H9 (cell line): ENCODE measurements around the gene DNLZ. TPM values are rescaled to one million over a fixed set of nuclear protein-coding genes. Genes with fewer than 3 reads are reported as not detected.

Source experiments
- DNase-seq: peaks from one replicate; pipeline ENCODE4 v3.0.0-alpha.2; 2017
- H2AFZ ChIP-seq: one replicate; pipeline ENCODE4 v1.6.1; 2013; ENCODE audit warnings: mild to moderate bottlenecking, low read length, control low read depth, moderate library complexity
- H2AK5ac ChIP-seq: 2 replicates; pipeline ENCODE4 v1.6.1; 2013; ENCODE audit warnings: low read length, control low read depth, mixed read lengths; ENCODE audit not compliant: insufficient read length
- H2BK120ac ChIP-seq: one replicate; pipeline ENCODE4 v1.6.1; 2013; ENCODE audit warnings: low read depth, mild to moderate bottlenecking, low read length, control low read depth, inconsistent platforms; ENCODE audit not compliant: poor library complexity, severe bottlenecking
- H2BK12ac ChIP-seq: 2 replicates; pipeline ENCODE4 v1.6.1; 2013; ENCODE audit warnings: low read length, control low read depth, mixed read lengths, low read depth; ENCODE audit not compliant: insufficient read length
- H2BK15ac ChIP-seq: 2 replicates; pipeline ENCODE4 v1.6.1; 2013; ENCODE audit warnings: low read depth, low read length, control low read depth
- H2BK20ac ChIP-seq: one replicate; pipeline ENCODE4 v1.6.1; 2013; ENCODE audit warnings: low read depth, mild to moderate bottlenecking, low read length, control low read depth, inconsistent platforms; ENCODE audit not compliant: poor library complexity, severe bottlenecking
- H2BK5ac ChIP-seq: 2 replicates; pipeline ENCODE4 v1.6.1; 2013; ENCODE audit warnings: low read length, control low read depth, mixed read lengths; ENCODE audit not compliant: insufficient read length
- H3K14ac ChIP-seq: 2 replicates; pipeline ENCODE4 v1.6.1; 2013; ENCODE audit warnings: low read length, control low read depth; ENCODE audit not compliant: insufficient read depth
- H3K18ac ChIP-seq: 2 replicates; pipeline ENCODE4 v1.6.1; 2013; ENCODE audit warnings: low read depth, mild to moderate bottlenecking, mixed read lengths, low read length, control low read depth; ENCODE audit not compliant: insufficient read length
- H3K23ac ChIP-seq: 2 replicates; pipeline ENCODE4 v1.6.1; 2013; ENCODE audit warnings: low read length, control low read depth, mixed read lengths, low read depth; ENCODE audit not compliant: insufficient read length
- H3K23me2 ChIP-seq: 2 replicates; pipeline ENCODE4 v1.6.1; 2013; ENCODE audit warnings: low read depth, mild to moderate bottlenecking, mixed read lengths, low read length, control low read depth; ENCODE audit not compliant: insufficient read length, poor library complexity, severe bottlenecking
- H3K27ac ChIP-seq: 2 replicates; pipeline ENCODE4 v1.5.1; 2013; ENCODE audit warnings: low read length, control low read depth, mixed read lengths, low read depth; ENCODE audit not compliant: insufficient read length
- H3K27me3 ChIP-seq: 2 replicates; pipeline ENCODE4 v1.6.1; 2013; ENCODE audit warnings: low read length, control low read depth, inconsistent platforms; ENCODE audit not compliant: insufficient read depth
- H3K4ac ChIP-seq: 2 replicates; pipeline ENCODE4 v1.6.1; 2013; ENCODE audit warnings: low read depth, mild to moderate bottlenecking, control low read depth, inconsistent platforms, low read length, moderate library complexity
- H3K4me1 ChIP-seq: 2 replicates; pipeline ENCODE4 v1.6.1; 2013; ENCODE audit warnings: low read length, control low read depth, inconsistent platforms; ENCODE audit not compliant: insufficient read depth
- H3K4me2 ChIP-seq: 2 replicates; pipeline ENCODE4 v1.6.1; 2013; ENCODE audit warnings: low read length, control low read depth, mixed read lengths; ENCODE audit not compliant: insufficient read length, insufficient read depth
- H3K56ac ChIP-seq: 2 replicates; pipeline ENCODE4 v1.6.1; 2013; ENCODE audit warnings: low read depth, mild to moderate bottlenecking, mixed read lengths, low read length, control low read depth; ENCODE audit not compliant: insufficient read length
- H3K79me1 ChIP-seq: 2 replicates; pipeline ENCODE4 v1.6.1; 2013; ENCODE audit warnings: low read depth, mild to moderate bottlenecking, moderate library complexity, low read length, control low read depth, inconsistent platforms; ENCODE audit not compliant: insufficient read depth, poor library complexity, severe bottlenecking
- H3K79me2 ChIP-seq: 2 replicates; pipeline ENCODE4 v1.6.1; 2013; ENCODE audit warnings: low read length, control low read depth, inconsistent platforms; ENCODE audit not compliant: insufficient read depth
- H3K9ac ChIP-seq: 2 replicates; pipeline ENCODE4 v1.6.1; 2013; ENCODE audit warnings: low read length, control low read depth, mixed read lengths; ENCODE audit not compliant: insufficient read length; ENCODE audit errors: extremely low read depth
- H3K9me3 ChIP-seq: one replicate; pipeline ENCODE4 v1.6.1; 2013; ENCODE audit warnings: low read depth, low read length, inconsistent platforms; ENCODE audit not compliant: control insufficient read depth
- H3T11ph ChIP-seq: one replicate; pipeline ENCODE4 v1.6.1; 2013; ENCODE audit warnings: mild to moderate bottlenecking, low read length, control low read depth, inconsistent platforms
- H4K20me1 ChIP-seq: one replicate; pipeline ENCODE4 v1.6.1; 2013; ENCODE audit not compliant: control insufficient read depth, insufficient read length, insufficient read depth
- H4K5ac ChIP-seq: 2 replicates; pipeline ENCODE4 v1.6.1; 2013; ENCODE audit warnings: low read depth, mild to moderate bottlenecking, mixed read lengths, low read length, control low read depth; ENCODE audit not compliant: insufficient read length
- H4K8ac ChIP-seq: replicated peaks from 2 replicates; pipeline ENCODE4 v1.6.1; 2013; ENCODE audit warnings: low read length, control low read depth, mixed read lengths, low read depth; ENCODE audit not compliant: insufficient read length
- H4K91ac ChIP-seq: 2 replicates; pipeline ENCODE4 v1.6.1; 2013; ENCODE audit warnings: low read depth, mild to moderate bottlenecking, moderate library complexity, mixed read lengths, low read length, control low read depth; ENCODE audit not compliant: insufficient read length
- H3K27ac Mint-ChIP-seq, 3 experiments: 2 replicates in 2 of 3; 3 replicates in 1 of 3; pipeline ENCODE4 v1.8.0; 2020 to 2021; ENCODE audit warnings: mixed read lengths in 3 of 3, mild to moderate bottlenecking in 1 of 3, moderate library complexity in 1 of 3
- H3K27me3 Mint-ChIP-seq: 2 replicates; pipeline ENCODE4 v1.8.0; 2021; ENCODE audit warnings: low read depth, mild to moderate bottlenecking, moderate library complexity, mixed read lengths
- H3K36me3 Mint-ChIP-seq, 3 experiments: 2 replicates in 2 of 3; 3 replicates in 1 of 3; pipeline ENCODE4 v1.8.0; 2020 to 2021; ENCODE audit warnings: low read depth in 3 of 3, mixed read lengths in 3 of 3; ENCODE audit not compliant: insufficient read depth in 1 of 3
- H3K4me1 Mint-ChIP-seq, 2 experiments: 2 replicates each; pipeline ENCODE4 v1.8.0; 2020; ENCODE audit warnings: mixed read lengths in 2 of 2
- H3K4me3 Mint-ChIP-seq, 2 experiments: 2 replicates in 1 of 2; 3 replicates in 1 of 2; pipeline ENCODE4 v1.8.0; 2020 to 2021; ENCODE audit warnings: mild to moderate bottlenecking in 2 of 2, mixed read lengths in 2 of 2, moderate library complexity in 1 of 2
- H3K9me3 Mint-ChIP-seq, 2 experiments: 2 replicates in 1 of 2; 3 replicates in 1 of 2; pipeline ENCODE4 v1.8.0; 2020; ENCODE audit warnings: mild to moderate bottlenecking in 2 of 2, mixed read lengths in 2 of 2, moderate library complexity in 1 of 2
- CTCF ChIP-seq: fragments of 200-600 bp; sonication (generic); conservative IDR thresholded peaks from 3 replicates; pipeline ENCODE4 v1.8.0; 2021; ENCODE audit warnings: antibody characterized with exemption, mild to moderate bottlenecking
- WGBS: extraction: QIAGEN DNeasy Blood & Tissue Kit; methylation state at CpG from one replicate; pipeline ENCODE4 v1.1.7; 2013; ENCODE audit warnings: missing lambda C conversion rate, low lambda C conversion rate, mixed read lengths; ENCODE audit not compliant: insufficient read length; ENCODE audit errors: extremely low coverage; 5-methylcytosine and 5-hydroxymethylcytosine counted together
- total RNA-seq: library from RNA; stranded (reverse); gene quantifications from 2 replicates; pipeline ENCODE4 v1.2.1, GENCODE V29; 2021

The DNLZ gene
- total RNA-seq, 1 experiment from 2014 or later = 24.8 TPM

- H3K27me3 Mint-ChIP-seq = no peaks in the 10 kb centered on the region
- Histone ChIP-seq H4K8ac (no peak overlapping the region), H2BK20ac (no peak overlapping the region), H2AK5ac (no peak overlapping the region), H3K56ac (no peak overlapping the region), H2BK120ac (no peak overlapping the region), H3K18ac (no peak overlapping the region), H3K27ac (no peak overlapping the region), H3K4ac (no peak overlapping the region), H2BK15ac (no peak overlapping the region), H2AFZ (no peak overlapping the region), H4K91ac (no peak overlapping the region), H3K4me2 (no peak overlapping the region), H4K20me1 (no peaks in the 10 kb centered on the region), H3K23me2 (no peaks in the 10 kb centered on the region), H4K5ac (no peak overlapping the region), H3K14ac (no peak overlapping the region), H3K79me1 (peaks cover 2% of the 10 kb centered on the region), H2BK12ac (no peak overlapping the region), H3K23ac (no peak overlapping the region), H3K9ac (no peak overlapping the region), H3K9me3 (no peaks in the 10 kb centered on the region), H3K4me1 (no peaks in the 10 kb centered on the region; the same call in 1 of the 2 replicates), H3K27me3 (no peaks in the 10 kb centered on the region), H3T11ph (no peak overlapping the region), H2BK5ac (no peak overlapping the region), H3K79me2 (peaks cover 2% of the 10 kb centered on the region; the same call in 1 of the 2 replicates)
- no peak for TF ChIP-seq CTCF
- H3K4me1 Mint-ChIP-seq = peaks cover 4 to 6% of the 10 kb centered on the region in 2 experiments
- H3K36me3 Mint-ChIP-seq = no peaks in the 10 kb centered on the region; a peak in 1 of 7 replicates
- no CpG with 5 or more reads among the region's 46 CpGs for WGBS
- H3K4me3 Mint-ChIP-seq = no peak overlapping the region
- no peak overlapping the region for H3K27ac Mint-ChIP-seq
- H3K9me3 Mint-ChIP-seq = no peaks in the 10 kb centered on the region
- DNase-seq = no peak
Observed at GRCh38 chr9:136331556-136332481, 31.7 kb downstream of the DNLZ start.
